ENCODE data around the gene SHANK3.
"Not testable (repeated sequence)": the region's sequence is repeated elsewhere in the genome, so short reads cannot be mapped to it uniquely, and the experiment has no call there.

SHANK3 gene

DNA sequence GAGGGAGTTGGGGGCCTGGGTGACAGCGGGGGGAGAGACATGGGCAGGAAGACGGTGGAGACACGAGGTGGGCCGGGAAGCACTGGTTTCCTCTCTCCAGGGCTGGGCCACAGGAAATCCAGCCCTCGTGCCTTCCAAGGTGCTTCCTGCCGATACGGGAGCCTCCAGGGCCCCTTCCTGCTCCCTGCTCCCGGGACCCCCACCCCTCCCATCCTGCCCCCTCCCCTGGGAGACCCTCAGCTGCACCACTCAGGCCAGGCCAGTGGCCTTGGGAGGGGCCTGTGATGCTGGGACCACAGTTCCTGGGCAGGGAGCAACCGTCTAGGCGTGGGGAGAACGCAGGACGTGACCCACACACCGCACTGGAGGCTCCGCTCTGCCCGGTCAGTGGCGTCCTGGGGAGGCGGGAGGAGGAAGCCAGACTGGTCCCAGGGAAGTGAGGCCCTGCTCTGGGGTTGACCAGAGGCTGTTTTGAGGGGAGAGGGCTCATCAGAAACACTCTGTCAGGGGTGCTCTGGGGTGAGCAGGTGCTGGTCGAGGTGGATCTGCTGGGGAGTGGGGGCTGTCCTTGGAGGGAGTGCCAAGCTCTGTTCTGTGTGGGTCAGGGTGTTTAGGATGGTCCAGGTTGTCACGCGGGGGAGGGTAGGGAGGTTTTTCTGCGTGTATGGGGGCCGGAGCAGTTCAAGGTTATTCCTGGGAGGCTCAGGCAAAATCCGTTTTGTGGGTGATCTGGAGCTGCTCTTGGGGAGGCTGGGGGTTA is at the start of gene SHANK3:
Gene SHANK3, plus strand, starts transcription at position 353 of the 760 bp plus-strand sequence.
- no peak for DNase-seq (ENCODE audit: low read depth in 2 of 2, low spot score in 1 of 2)

DNA sequence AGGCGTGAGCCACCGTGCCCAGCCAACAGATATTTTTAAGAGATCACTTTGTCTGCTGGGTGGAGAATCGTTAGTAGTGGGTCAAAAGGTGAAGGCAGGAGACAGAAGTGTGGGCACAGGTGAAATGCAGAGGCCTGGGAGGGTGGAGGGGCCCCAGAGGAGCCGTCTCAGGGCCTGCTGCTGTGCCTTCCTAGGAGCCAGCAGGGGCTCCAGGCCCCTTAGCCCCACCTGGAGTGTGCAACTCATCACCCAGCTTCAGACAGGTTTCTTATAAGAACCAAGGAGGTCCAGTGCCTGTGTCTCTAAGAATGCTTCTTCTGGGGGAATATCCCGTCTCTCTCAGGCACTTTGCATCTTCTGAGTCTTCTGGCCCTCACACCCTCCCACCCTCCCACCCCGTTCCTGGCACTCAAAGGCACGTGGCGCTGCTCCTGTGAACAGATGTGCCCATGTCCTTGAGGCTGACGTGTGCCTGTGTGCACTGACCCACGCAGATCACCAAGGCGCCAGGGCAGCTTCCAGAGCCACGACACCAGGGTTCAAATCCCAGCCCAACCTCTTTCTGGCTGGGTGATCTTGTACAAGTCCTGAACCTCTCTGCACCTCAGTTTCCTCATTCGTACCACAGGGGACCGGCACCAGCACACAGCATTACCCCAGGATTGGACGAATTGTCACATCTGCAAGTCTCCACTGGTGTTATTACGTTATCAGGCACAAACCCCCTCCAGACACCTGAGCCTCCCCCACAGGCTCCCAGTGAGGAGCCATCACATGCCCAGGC is 48.1 kb upstream of the SHANK3 start:
- no peak for DNase-seq (ENCODE audit: low read depth in 2 of 2, low spot score in 1 of 2)

DNA sequence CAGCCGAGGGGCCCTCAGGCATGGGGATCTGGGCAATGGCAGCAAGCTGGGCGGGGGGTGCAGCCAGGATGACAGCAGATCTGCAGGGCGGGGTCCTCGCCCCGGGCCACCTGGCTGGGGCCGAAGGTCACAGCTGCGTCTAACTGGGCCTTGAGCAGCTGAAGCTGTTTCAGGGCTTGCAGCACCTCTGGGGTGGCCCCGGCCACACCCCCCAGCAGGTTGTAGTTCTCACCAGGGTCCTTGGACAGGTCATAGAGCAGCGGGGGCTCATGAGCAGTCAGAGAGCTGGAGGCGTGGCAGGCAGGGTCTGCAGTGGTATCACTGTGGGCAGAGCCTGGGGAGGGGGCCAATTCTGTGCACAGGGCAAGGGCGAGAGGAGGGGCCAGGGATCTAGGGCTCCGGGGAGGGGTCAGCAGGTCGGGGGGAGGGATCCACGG is 47.5 kb upstream of the SHANK3 start:
- no peak for DNase-seq (ENCODE audit: low read depth in 2 of 2, low spot score in 1 of 2)

DNA sequence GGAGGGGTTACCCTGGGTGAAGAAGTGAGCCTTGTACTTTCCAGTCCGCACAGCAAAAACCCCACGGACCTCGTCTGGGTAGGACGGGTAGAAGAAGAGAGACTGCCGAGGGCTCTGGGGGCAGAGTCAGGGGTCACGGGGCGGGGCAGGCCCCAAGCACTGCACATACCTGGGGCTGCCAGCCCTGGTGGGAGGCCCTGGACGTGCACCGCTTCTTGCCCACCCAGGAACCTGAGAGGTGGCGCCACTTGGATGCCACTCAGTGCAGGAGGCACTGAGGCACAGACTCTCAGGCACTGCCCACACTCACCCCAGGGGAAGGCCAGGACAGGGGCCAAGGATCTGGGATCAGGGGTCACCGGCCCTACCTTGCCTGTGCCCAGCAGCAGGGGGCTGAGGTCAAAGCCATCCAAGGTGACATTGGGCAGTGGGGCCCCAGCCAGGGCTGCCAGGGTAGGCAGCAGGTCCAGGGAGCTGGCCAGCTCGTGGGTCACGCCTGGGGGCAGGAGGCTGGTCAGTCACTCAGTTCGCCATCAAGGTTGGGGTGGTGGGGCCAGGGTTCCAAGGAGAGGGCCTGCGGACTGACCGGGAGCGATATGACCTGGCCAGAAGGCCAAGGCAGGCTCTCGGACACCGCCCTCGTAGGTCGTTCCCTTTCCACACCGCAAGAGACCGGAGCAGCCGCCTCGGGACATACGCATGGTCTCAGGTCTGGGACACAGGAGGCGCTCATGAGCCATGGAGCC is 46.9 kb upstream of the SHANK3 start:
- DNase-seq (ENCODE audit: low read depth in 2 of 2, low spot score in 1 of 2), result no peak

DNA sequence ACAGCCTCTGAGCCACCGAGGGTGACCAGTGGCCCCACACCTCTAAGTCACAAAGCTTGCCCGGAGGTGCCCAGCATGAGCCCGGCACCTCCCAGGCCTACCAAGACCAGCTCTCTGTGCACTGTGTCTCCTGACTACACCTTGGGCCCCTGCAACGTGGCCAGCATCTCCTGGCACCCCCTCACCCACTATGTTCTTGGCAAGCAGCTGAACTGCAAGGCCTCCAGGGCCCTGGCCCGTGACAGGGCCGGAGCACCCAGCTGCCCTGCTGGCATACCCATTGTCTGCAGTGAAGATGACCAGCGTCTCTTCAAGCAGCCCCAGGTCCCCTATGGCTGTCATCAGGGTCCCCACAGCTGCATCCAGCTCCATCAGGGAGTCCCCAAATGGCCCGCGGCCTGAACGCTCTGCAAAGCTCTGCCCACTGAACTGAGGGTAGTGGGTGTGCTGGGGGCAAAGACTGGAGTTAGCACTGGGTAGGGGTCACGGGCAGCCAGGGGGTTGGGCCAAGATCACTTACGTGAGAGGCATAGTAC is 46.2 kb upstream of the SHANK3 start:
- no peak for DNase-seq (ENCODE audit: low read depth in 2 of 2, low spot score in 1 of 2)

DNA sequence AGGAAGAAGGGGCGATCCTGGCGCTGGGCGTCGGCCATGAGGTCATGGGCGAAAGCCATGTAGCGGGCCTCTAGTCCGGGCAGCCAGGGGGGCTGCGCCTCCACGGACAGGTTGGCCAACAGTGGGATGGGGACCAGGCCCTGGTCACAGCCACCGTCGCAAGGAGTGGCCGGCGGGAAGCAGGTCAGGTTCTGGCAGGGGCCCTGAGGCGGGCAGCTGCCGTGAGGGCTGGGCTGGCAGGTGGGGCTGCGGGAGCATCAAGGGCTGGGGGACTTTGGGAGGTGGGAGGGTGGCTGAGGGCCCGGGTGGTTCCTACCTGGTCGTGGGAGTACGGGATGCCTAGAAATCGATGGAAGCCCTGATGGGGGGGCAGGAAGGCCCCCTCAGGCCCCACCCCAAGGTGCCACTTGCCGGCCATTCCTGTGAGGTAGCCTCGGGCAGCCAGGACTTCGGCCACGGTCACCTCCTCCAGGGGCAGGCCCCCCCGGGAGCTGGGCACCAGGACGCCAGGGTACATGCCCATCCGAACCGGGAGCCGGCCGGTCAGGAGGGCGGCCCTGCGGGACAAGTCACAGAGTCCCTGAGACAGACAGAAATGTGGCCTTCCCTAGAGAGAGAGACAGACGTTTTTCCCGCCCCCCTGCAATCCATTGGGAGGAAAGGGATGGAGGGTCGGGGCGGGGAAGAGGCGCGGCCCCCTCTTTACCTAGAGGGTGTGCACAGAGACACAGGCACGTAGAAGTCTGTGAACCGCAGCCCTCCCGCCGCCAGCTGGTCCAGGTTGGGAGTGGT is 45.6 kb upstream of the SHANK3 start:
- DNase-seq (ENCODE audit: low read depth in 2 of 2, low spot score in 1 of 2), result no peak

DNA sequence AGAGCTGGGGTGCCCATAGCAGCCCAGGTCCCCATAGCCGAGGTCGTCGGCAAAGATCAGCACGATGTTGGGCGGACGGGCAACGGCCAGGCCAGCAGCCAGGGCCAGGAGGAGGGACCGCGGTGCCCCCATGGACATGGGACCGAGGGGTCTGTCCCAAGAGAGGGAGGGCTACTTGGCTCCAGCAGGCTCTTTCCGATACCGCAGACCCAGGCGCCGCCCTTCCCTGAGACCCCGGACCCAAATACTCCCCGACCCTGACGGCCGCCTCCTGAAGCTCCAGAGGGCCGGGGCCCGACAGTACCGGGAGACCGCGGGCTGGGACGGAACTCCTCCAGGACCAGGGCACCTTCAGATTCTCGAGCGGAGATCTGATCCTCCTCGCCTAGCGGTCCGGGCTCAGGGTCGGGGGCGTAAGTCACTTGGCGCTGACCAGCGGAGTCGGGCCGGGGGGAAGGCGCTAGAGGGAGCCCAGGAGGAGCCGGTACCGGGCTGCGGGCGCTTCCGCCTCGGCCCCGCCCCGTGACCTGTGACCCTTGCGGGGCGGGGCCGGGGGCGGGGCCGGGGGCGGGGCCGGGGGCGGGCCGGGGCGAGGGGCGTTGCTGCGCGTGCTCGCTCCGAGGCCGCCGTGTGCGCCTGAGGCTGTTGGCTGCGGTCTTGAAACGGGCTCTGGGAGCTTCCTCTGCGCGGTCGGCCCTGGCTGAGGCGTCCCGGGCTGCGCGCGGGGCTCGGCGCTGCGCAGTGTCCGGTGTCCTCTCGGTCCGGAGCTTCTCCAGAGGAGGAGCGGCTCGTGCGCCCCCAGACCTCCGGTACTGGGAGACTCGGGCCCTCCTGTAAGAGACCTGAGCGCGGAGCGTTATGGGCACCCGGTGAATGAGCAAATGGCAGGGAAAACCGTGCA is 44.7 kb upstream of the SHANK3 start, which contains the start of gene ARSA:
Gene ARSA, minus strand, starts transcription at position 511 of the 901 bp plus-strand sequence. Its CDS starts 373 bp downstream, at position 138.
- peak in 1 of 2 donors; percentile 59 for DNase-seq (ENCODE audit: low read depth in 2 of 2, low spot score in 1 of 2)

DNA sequence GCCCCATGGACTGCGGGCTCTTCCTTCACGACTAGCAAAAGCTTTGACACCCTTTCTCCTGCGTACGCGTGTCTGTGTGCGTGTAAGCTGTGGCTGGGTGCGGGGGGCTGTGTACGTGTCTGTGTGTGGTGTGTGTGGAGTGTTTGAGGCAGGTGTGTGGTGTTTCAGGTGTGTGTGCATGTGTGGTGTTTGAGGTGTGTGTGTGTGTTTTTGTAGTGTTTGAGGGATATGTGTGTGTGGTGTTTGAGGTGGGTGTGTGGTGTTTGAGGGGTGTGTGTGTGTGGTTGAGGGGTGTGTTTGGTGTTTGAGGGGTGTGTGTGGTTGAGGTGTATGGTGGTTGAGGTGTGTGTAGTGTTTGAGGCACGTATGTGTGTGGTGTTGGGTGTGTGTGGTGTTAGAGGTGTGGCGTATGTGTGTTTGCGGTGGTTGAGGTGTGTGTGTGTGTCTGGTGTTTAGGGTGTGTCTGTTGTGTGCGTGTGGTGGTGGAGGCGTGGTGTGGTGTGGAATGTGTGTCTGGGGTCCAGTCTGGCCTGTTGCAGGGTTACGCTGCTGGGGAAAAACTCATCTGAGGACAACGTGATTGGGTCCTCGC is 44.0 kb upstream of the SHANK3 start:
- DNase-seq (ENCODE audit: low read depth in 2 of 2, low spot score in 1 of 2), result no peak

DNA sequence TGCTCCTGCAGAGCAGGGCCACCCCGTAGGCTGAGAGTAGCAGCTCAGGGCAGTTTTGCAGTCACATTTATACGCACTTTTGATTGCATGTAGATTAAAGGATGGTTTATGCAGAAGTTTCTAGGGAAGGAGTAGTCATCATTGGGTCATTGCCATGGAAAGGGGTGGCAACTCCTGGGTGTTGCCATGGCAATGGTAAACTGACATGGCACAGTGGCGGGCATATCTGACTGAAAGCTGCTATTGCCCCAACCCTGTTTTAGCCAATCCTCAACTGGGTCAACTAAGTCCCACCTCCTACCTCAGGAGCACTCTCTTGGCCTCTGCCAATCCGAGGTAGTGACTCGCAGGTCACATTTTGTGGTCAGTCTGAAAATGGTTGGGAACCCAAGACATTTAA is 42.2 kb upstream of the SHANK3 start:
- DNase-seq (ENCODE audit: low read depth in 2 of 2, low spot score in 1 of 2), result no peak

DNA sequence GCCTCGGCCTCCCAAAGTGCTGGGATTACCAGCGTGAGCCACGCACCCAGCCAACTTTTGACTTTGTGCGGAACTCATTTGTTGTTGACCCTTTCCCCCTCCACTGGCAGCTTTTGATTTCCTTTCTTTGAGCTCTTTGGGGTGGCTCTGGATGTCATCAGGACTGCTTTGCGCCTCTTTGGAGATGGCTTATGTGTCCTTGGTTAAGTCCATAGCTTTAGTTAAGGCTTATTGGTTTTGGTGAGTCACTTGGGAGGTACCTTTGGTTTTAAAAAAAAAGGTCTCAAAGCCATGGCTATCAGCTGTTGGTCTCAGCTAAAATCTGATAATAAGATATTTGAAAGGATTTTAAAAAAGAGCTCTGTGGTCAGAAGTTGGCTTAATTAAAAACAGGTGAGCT is 39.5 kb upstream of the SHANK3 start:
- DNase-seq (ENCODE audit: low read depth in 2 of 2, low spot score in 1 of 2), result no peak

DNA sequence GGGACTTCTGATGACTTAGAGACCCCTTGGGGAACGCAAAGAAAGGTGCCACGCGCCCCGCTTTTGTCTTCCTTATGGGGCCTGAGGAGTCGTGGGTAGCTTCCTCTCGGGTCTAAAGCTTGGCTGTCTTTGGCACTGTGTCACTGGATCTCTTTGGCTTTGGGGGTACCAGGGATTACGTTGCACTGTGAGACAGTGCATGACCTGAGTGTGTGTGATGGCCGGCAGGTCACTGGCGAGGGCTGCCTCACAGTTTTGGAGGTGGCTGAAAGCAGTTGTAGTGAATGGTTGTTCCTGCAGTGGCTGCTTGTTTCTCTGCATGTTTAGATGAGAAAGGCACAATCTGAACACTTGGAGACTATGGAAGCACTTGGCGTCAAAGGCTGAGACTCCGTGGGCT is 38.9 kb upstream of the SHANK3 start:
- DNase-seq (ENCODE audit: low read depth in 2 of 2, low spot score in 1 of 2), result no peak

DNA sequence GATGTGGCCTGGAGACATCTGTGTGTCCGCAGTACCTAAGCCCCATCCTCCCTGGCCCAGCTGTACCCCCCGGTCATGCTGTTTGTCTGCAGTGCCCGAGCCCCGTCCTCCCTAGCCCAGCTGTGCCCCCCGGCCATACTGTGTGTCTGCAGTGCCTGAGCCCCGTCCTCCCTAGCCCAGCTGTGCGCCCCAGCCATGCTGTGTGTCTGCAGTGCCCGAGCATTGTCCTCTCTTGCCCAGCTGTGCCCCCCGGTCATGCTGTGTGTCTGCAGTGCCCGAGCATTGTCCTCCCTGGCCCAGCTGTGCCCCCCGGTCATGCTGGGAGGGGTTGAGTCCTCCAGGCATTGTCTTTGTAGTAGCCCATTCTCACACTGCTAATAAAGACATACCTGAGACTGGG is 37.0 kb upstream of the SHANK3 start:
- DNase-seq (ENCODE audit: low read depth in 2 of 2, low spot score in 1 of 2), result no peak

DNA sequence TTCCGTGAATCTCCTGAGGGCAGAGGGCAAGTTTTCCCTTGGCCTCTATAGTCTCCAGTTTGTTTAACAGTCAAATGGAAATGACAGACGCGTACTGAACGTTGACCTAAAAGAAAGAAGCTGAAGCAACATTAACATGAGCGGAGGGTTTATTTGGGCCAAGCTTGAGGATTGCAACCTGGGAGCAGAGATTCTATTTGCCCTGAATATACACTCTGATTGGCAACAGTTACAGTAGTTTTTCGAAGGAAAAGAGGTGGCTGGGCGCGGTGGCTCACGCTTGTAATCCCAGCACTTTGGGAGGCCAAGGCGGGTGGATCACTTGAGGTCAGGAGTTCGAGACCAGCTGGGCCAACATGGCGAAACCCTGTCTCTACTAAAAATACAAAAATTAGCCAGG is 32.3 kb upstream of the SHANK3 start:
- DNase-seq (ENCODE audit: low read depth in 2 of 2, low spot score in 1 of 2), result not testable (repeated sequence)

DNA sequence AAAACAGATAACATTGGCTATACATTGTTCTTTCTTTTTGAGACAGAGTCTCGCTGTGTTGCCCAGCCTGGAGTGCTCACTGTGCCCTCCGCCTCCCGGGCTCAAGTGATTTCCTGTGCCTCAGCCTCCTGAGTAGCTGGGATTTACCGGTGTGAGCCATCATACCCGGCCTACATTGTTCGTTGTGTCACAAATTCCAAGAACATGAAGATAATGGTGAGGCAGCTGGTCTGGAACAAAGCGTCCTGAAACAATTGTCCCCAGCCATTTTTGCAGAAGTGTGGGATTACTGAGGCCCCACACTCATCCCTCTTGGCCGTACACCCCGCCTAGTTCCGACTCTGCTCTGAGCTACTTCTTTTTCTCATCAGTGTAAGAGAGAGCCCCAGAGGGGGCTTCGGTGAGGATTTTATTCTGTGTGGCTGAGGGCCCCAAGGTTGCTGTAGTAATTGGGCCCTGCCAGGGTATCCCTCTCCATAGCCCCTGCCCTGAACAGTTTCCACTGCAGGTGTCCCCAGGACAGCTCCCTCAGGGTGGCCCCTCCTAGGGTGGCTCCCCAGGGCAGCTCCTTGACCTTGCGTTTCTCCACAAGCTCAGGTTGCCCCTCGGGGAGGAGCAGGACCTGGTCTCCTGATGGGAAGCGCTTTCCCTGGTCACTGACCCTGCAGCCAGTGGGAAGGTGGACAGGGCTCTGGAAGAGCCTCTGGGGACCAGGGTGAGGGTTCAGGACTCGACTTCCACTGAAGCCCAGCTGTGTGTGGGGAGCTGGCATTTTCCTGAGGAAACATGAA is 31.6 kb upstream of the SHANK3 start:
- DNase-seq (ENCODE audit: low read depth in 2 of 2, low spot score in 1 of 2), result no peak

DNA sequence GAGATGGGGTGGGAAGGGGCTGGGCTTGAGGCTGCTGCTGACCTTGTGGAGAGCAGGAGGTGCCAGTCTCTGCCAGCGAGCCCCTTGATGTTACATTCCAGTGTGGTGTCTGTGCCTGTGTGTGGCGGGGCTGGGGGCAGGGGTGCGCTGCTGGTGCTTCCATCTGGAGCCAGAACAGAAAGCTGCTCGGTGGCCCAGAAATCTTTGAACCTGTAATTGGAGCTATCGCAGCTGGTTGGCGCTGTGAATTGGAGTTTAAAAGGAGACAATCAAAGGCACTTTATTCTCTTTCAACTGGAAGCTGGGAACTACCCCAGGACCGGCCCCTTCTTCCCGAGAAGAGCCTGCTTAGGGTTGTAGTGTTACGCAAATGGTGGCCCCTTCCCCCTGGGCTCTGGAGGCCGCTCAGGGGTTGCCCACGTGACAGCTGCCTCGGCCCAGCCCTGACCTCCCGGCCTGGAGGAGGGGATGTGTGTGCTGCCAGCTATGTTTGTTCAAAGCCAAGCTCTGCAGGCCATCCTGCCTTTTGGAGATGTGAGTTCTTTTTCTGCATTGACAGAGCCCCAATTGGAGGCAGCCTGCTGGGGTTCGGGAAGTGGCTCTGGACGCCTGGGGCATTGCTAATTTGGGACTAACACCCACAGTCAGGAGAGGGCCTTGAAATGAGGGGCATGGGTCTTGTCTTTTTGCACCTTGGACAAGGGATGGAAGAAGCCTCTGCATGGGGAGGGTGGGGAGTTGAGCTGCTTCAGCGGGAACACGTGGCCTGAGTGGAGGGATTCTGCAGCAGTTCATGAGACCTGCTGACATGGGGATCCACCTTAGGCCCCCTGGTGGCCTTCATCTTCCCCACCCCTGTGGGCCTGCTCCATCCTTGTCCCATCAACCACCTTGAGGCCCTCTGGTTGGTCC is 30.7 kb upstream of the SHANK3 start:
- no peak for DNase-seq (ENCODE audit: low read depth in 2 of 2, low spot score in 1 of 2)

DNA sequence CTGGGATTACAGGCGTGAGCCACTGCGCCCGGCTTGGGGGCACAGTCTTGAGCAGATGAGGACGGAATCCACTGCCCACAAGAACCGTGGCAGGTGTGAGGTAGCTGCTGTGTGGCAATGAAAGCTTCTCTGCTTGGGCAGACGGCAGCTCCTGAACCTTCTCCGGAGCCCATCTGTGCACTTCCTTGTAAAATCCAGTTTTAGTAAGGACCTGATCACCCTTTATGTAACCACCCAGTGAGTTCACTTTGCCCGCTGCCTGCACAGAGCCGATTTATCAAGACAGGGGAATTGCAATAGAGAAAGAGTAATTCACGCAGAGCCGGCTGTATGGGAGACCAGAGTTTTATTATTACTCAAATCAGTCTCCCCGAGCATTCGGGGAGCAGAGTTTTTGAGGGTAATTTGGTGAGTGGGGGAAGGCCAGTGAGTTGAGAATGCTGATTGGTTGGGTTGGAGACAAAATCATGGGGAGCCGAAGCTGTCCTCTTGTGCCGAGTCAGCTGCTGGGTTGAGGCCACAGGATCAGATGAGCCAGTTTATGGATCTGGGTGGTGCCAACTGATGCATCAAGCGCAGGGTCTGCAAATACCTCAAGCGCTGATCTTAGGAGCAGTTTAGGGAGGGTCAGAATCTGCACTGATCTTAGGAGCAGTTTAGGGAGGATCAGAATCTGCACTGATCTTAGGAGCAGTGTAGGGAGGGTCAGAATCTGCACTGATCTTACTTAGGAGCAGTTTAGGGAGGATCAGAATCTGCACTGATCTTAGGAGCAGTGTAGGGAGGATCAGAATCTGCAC is 29.4 kb upstream of the SHANK3 start:
- DNase-seq (ENCODE audit: low read depth in 2 of 2, low spot score in 1 of 2), result not testable (repeated sequence)

DNA sequence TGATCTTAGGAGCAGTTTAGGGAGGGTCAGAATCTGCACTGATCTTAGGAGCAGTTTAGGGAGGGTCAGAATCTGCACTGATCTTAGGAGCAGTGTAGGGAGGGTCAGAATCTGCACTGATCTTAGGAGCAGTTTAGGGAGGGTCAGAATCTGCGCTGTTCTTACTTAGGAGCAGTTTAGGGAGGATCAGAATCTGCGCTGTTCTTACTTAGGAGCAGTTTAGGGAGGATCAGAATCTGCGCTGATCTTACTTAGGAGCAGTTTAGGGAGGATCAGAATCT is 28.9 kb upstream of the SHANK3 start:
- not testable (repeated sequence) for DNase-seq (ENCODE audit: low read depth in 2 of 2, low spot score in 1 of 2)

Measured in stimulated activated CD8-positive, alpha-beta memory T cell treated with anti-CD3 and anti-CD28 coated beads, Interleukin-4, amount 100 ng/mL, for 1 hour (primary cell).